NB4 (cell line): ENCODE measurements around the gene CYB561D2.

Experiments used
- DNase-seq: peaks from one replicate; pipeline ENCODE4 v3.0.0; 2010; ENCODE audit warnings: low read depth
- H3K4me3 ChIP-seq: one replicate; pipeline ENCODE4 v1.5.1; 2011; ENCODE audit warnings: mild to moderate bottlenecking, low read depth, low read length, moderate library complexity
- CTCF ChIP-seq: IDR thresholded peaks from one replicate; pipeline ENCODE4 v1.5.1; 2012; ENCODE audit warnings: low read depth, low read length
- MAX ChIP-seq: IDR thresholded peaks from 2 replicates; pipeline ENCODE4 v1.6.1; 2011; ENCODE audit warnings: low read depth, low read length
- MYC ChIP-seq: IDR thresholded peaks from 2 replicates; pipeline ENCODE4 v1.6.1; 2011; ENCODE audit warnings: low read depth, low read length
- POLR2A ChIP-seq: IDR thresholded peaks from 2 replicates; pipeline ENCODE4 v1.6.1; 2011; ENCODE audit warnings: mild to moderate bottlenecking; ENCODE audit not compliant: insufficient read length; ENCODE audit errors: extremely low read depth

CYB561D2 gene

DNA sequence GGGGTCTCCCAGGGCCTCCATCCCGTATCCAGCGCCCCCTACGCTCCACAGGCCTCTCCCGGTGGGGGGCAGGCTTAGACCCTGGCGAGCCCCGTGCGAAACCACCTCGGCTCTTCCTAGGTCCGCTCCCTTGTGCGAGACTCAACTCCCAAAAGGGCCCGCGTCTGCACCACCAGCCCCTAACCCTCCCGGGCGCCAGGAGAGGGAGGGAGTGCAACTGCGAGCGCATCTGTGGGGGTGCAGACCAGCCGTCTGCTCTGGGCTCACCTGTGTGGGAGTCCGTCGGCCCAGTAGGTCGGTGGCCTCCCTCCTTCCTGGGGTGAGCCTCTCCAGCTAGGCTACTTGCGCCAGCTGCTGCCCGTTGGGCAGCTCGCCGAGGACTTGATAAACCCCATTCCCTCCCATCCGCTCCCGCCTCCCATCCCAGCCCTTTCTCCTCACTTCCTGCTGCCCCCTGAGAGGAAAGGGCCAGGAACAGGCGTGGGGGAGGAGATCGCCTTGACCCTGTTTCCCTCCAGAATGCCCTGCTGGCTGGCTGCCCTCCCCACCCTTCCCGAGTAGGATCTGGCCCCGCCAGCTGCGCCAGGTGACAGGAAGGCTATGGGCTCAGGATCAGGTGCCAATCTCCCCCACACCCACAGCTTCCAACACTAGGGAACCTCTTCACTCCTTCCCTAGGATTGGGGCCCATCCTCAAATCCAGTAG is 28.1 kb upstream of the CYB561D2 start, which contains the start of gene HYAL2:
TSS of gene HYAL2 (minus strand) at position 360 of the 706 bp plus-strand sequence. CDS start 2,256 bp downstream, outside the sequence.
- DNase-seq = no peak
- H3K4me3 ChIP-seq = peak within 1 kb of the TSS; percentile 62
- no peak for TF ChIP-seq MAX

DNA sequence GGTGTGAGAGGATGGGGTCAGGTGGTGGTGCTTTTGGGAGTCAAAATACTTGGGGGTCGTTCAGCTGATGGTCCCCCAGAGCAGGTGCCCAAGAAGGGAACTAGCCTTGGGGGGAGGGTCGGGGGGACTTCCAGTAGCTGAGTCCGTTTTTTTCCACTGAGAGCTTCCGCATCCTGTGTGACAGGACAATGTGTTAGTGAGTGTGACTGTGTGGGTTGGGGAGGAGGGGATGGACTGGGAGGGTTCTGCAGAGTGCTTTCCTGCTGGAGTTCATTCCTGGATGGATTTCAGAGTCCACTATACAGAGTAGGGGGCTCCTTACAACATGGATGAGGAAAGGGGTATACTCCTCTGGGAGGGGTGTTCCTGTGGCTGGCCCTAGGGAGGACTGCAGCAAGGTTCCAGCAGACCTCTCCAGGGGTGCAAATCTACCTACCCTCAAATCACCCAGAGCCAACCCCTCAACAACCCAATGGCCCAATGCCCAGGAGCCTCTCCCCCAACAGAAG is 27.5 kb upstream of the CYB561D2 start:
- TF ChIP-seq CTCF (no peak), MAX (no peak), POLR2A (no peak), MYC (no peak)
- H3K4me3 ChIP-seq = no peak overlapping the region
- no peak for DNase-seq

GRCh38 chr3:50323614-50324199 is 27.0 kb upstream of the CYB561D2 start:
- TF ChIP-seq MYC = no peak
- TF ChIP-seq CTCF = no peak
- TF ChIP-seq MAX = no peak
- TF ChIP-seq POLR2A = no peak
- no peak for DNase-seq
- no peak overlapping the region for H3K4me3 ChIP-seq

- DNase-seq = peak; percentile 80
- H3K4me3 ChIP-seq = no peak overlapping the region
- TF ChIP-seq MAX = peak; percentile 51
- TF ChIP-seq CTCF = peak; percentile 84
- TF ChIP-seq MYC = peak; percentile 30; the same call in 1 of the 2 replicates
- no peak for TF ChIP-seq POLR2A
These were observed 26.1 kb upstream of the CYB561D2 start for GRCh38 chr3:50324351-50325112.

DNA sequence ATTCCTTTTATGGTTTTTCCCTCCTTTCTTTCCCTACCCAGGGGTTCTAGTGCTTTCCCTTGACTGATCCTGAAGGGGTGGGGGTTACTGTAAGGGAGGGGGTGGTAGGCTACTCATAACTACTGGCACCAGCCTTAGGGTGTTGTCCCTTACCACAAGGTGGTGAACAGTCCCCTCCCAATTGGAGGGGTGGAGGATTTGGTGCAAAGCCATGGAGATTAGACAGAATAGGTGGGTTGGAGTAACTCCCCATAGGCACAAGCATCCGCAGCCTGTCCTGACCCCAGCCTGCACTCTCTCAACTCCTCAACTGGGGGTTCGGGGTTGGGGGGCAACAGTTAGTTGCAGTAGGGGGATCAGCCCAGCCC is 25.6 kb upstream of the CYB561D2 start:
- no peak for DNase-seq
- TF ChIP-seq MAX (no peak), POLR2A (no peak), MYC (no peak), CTCF (no peak)
- H3K4me3 ChIP-seq = no peak overlapping the region
